ENCODE data around the gene KANSL1. TPM values are rescaled to one million over a fixed set of nuclear protein-coding genes. Genes with fewer than 3 reads are reported as not detected.

The KANSL1 gene
- total and polyA plus RNA-seq, 9 donors, result 30.4 to 107 (median 77.7) TPM

GRCh38 chr17:46138473-46138872 is 54.8 kb downstream of the KANSL1 start:
- Histone ChIP-seq H3K27me3 (no peaks in the 10 kb centered on the region), H3K9me3 (no peaks in the 10 kb centered on the region), H3K36me3 (no peaks in the 10 kb centered on the region), H3K4me3 (no peak overlapping the region), H3K27ac (no peak overlapping the region), H3K4me1 (ENCODE audit: insufficient read depth) (peaks cover 11% of the 10 kb centered on the region)
- TF ChIP-seq EP300 (IDR thresholded peaks at IDR 0.05), result no peak
- TF ChIP-seq POLR2A (IDR thresholded peaks at IDR 0.05), result no peak
- TF ChIP-seq, protein P1, sequence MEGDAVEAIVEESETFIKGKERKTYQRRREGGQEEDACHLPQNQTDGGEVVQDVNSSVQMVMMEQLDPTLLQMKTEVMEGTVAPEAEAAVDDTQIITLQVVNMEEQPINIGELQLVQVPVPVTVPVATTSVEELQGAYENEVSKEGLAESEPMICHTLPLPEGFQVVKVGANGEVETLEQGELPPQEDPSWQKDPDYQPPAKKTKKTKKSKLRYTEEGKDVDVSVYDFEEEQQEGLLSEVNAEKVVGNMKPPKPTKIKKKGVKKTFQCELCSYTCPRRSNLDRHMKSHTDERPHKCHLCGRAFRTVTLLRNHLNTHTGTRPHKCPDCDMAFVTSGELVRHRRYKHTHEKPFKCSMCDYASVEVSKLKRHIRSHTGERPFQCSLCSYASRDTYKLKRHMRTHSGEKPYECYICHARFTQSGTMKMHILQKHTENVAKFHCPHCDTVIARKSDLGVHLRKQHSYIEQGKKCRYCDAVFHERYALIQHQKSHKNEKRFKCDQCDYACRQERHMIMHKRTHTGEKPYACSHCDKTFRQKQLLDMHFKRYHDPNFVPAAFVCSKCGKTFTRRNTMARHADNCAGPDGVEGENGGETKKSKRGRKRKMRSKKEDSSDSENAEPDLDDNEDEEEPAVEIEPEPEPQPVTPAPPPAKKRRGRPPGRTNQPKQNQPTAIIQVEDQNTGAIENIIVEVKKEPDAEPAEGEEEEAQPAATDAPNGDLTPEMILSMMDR (IDR thresholded peaks at IDR 0.05), result no peak
- DNase-seq, result no peak
- WGBS, 3 donors, result 73 to 78% (median 74%) methylated on average over 3 of the region's 3 CpGs
- intact Hi-C loops (cut with DNase I), result no loop called here

DNA sequence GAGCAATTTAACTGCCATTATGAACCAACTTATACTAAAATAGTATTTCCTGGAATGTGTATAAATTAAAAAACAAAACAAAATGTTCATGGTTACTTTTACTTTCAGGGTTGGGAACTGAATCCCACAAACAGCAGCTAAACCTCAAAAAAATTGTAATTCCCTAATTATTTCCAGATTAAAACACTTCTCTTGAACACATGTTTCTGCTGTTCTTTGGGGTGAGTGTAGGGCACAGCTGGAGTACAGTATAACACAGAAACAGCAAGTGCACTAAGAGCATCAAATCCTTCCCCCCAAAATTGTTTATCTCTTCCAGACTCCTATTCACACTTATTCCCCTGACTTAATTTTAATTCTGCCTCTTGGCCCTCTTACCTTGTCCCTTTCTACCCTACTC is 56.4 kb downstream of the KANSL1 start:
- intact Hi-C loops (cut with DNase I), result no loop called here
- H3K27ac ChIP-seq, result no peak overlapping the region

DNA sequence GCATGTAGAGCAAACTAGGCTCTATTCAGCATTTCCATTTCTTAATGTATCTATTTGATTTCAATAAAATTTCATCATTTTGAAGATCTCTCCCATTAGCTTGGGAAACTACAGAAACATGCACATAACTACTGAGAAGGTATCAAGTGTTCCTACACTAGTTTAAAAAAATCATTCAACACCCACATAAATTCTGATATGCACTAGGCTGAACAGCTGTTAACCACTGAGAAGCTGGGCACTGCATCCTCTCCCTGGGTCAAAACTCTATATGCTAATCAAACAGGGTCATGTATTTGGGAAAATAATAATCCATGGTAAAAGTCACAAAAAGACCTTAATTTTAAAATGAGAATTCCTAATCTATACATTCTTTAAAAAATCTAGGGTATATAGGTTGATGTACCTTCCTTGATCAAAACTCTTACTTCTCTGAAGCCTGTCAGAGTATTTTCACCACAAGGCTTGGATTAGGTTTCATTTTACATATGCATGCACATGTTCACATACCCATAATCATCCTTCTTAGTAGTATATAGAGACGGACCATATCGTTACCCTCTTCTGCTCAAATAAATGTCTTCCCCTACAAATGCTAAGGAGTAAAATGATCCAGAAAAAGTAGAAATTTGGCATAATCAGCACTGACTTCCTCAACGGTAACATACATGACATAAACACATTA is 57.2 kb downstream of the KANSL1 start:
- intact Hi-C loops (cut with DNase I), result no loop called here
- WGBS, 3 donors, result 60 to 81% (median 73%) methylated on average over 3 of the region's 3 CpGs
- Histone ChIP-seq H3K27ac (no peak overlapping the region), H3K4me3 (no peak overlapping the region), H3K9me3 (no peaks in the 10 kb centered on the region), H3K4me1 (ENCODE audit: insufficient read depth) (peaks cover 6% of the 10 kb centered on the region), H3K27me3 (no peaks in the 10 kb centered on the region), H3K36me3 (no peaks in the 10 kb centered on the region)
- TF ChIP-seq EP300 (IDR thresholded peaks at IDR 0.05) (no peak), POLR2A (IDR thresholded peaks at IDR 0.05) (no peak)
- TF ChIP-seq, protein P1 (IDR thresholded peaks at IDR 0.05), result no peak
- no peak for DNase-seq

More for the DNA sequence above, 56.4 kb downstream of the KANSL1 start:
- no peaks in the 10 kb centered on the region for H3K36me3 ChIP-seq
- no peaks in the 10 kb centered on the region for H3K27me3 ChIP-seq
- TF ChIP-seq, protein P1 (IDR thresholded peaks at IDR 0.05), result no peak
- no peak for TF ChIP-seq POLR2A (IDR thresholded peaks at IDR 0.05)
- TF ChIP-seq EP300 (IDR thresholded peaks at IDR 0.05), result no peak
- DNase-seq, result no peak
- no peak overlapping the region for H3K4me3 ChIP-seq
- no peaks in the 10 kb centered on the region for H3K9me3 ChIP-seq
- peaks cover 7% of the 10 kb centered on the region for H3K4me1 ChIP-seq (ENCODE audit: insufficient read depth)

- no peak overlapping the region for H3K27ac ChIP-seq
- H3K36me3 ChIP-seq, result no peaks in the 10 kb centered on the region
- intact Hi-C loops (cut with DNase I), result no loop called here
- TF ChIP-seq POLR2A (IDR thresholded peaks at IDR 0.05), result no peak
- no peak for TF ChIP-seq EP300 (IDR thresholded peaks at IDR 0.05)
- TF ChIP-seq, protein P1 (IDR thresholded peaks at IDR 0.05), result no peak
- no peak for DNase-seq
- 91 to 97% (median 91%) methylated on average over 4 of the region's 4 CpGs for WGBS, 3 donors
- no peak overlapping the region for H3K4me3 ChIP-seq
- peaks cover 9% of the 10 kb centered on the region for H3K4me1 ChIP-seq (ENCODE audit: insufficient read depth)
- no peaks in the 10 kb centered on the region for H3K27me3 ChIP-seq
- H3K9me3 ChIP-seq, result no peaks in the 10 kb centered on the region
Observed at GRCh38 chr17:46135126-46135812, 58.0 kb downstream of the KANSL1 start.
